Natural killer cell (primary cell): Measurements from ENCODE around the gene CNEP1R1. TPM values are rescaled to one million over a fixed set of nuclear protein-coding genes. Genes with fewer than 3 reads are reported as not detected.

Source experiments
- ATAC-seq, 3 donors: fragments of 150-1000 bp in 2 of 3; fragments of 200-7000 bp in 1 of 3; cut with Tn5 transposase; 1 replicate in 1 of 3; 2 replicates in 2 of 3; pipeline ENCODE4 v1.10.0; 2021; ENCODE audit warnings: mild to moderate bottlenecking in 2 of 3, moderate library complexity in 2 of 3
- DNase-seq, 2 donors: peaks; one replicate each; pipeline versions ENCODE4 v3.0.0 to v3.0.0-alpha.2; 2013 to 2021; ENCODE audit warnings: mixed read lengths in 1 of 2
- H3K27ac ChIP-seq: one replicate; pipeline ENCODE4 v1.5.1; 2013; ENCODE audit warnings: mild to moderate bottlenecking, low read length
- H3K27me3 ChIP-seq: one replicate; pipeline ENCODE4 v1.6.1; 2013; ENCODE audit warnings: low read length; ENCODE audit not compliant: control insufficient read depth, insufficient read depth
- H3K36me3 ChIP-seq: one replicate; pipeline ENCODE4 v1.6.1; 2013; ENCODE audit warnings: low read length; ENCODE audit not compliant: control insufficient read depth, insufficient read depth
- H3K4me1 ChIP-seq: one replicate; pipeline ENCODE4 v1.6.1; 2013; ENCODE audit warnings: low read length; ENCODE audit not compliant: control insufficient read depth, insufficient read depth
- H3K4me3 ChIP-seq: one replicate; pipeline ENCODE4 v1.5.1; 2013; ENCODE audit warnings: low read length
- H3K9me3 ChIP-seq: one replicate; pipeline ENCODE4 v1.6.1; 2013; ENCODE audit warnings: low read length; ENCODE audit not compliant: control insufficient read depth, insufficient read depth
- H3K27ac Mint-ChIP-seq, 2 donors: one replicate each; pipeline ENCODE4 v1.8.0; 2022; ENCODE audit warnings: mild to moderate bottlenecking in 2 of 2, mixed read lengths in 2 of 2, moderate library complexity in 1 of 2
- H3K27me3 Mint-ChIP-seq, 2 donors: one replicate each; pipeline ENCODE4 v1.8.0; 2022; ENCODE audit warnings: low read depth in 2 of 2, mixed read lengths in 2 of 2
- H3K36me3 Mint-ChIP-seq: one replicate; pipeline ENCODE4 v1.8.0; 2022; ENCODE audit warnings: mixed read lengths
- H3K4me1 Mint-ChIP-seq, 2 donors: one replicate each; pipeline ENCODE4 v1.8.0; 2022; ENCODE audit warnings: mixed read lengths in 2 of 2
- H3K4me3 Mint-ChIP-seq: one replicate; pipeline ENCODE4 v1.8.0; 2022; ENCODE audit warnings: mild to moderate bottlenecking, moderate library complexity, mixed read lengths
- H3K9me3 Mint-ChIP-seq, 2 donors: one replicate each; pipeline ENCODE4 v1.8.0; 2022; ENCODE audit warnings: mixed read lengths in 2 of 2
- CTCF ChIP-seq: fragments of 200-600 bp; IDR thresholded peaks from one replicate; pipeline ENCODE4 v1.8.0; 2022; ENCODE audit warnings: antibody characterized with exemption
- WGBS: methylation state at CpG from one replicate; pipeline ENCODE4 v1.1.7; 2013; ENCODE audit warnings: missing lambda C conversion rate; ENCODE audit not compliant: insufficient coverage; 5-methylcytosine and 5-hydroxymethylcytosine counted together
- intact Hi-C: fragments of 100-400 bp; cut with micrococcal nuclease; formaldehyde crosslinking; loops from one replicate; pipeline ENCODE4 v1.14.2; 2022
- total RNA-seq, 4 donors: library from RNA; stranded (reverse); fragments of 120-200 nt in 1 of 4; gene quantifications; one replicate each; pipeline versions ENCODE4 v1.2.3 to v1.2.4, GENCODE V29; 2013 to 2022

Gene CNEP1R1
- total RNA-seq, 3 donors from 2014 or later (not counting 1 experiment from before 2014, with no cell fraction given), result 34.3 to 41.6 (median 37.5) TPM

GRCh38 chr16:50006964-50007363 is 18.1 kb upstream of the CNEP1R1 start:
- intact Hi-C loops, result no loop called here
- Histone ChIP-seq H3K27me3 (no peaks in the 10 kb centered on the region), H3K4me3 (no peak overlapping the region), H3K4me1 (no peaks in the 10 kb centered on the region), H3K36me3 (no peaks in the 10 kb centered on the region), H3K27ac (no peak overlapping the region), H3K9me3 (no peaks in the 10 kb centered on the region)
- no peaks in the 10 kb centered on the region for H3K4me1 Mint-ChIP-seq
- TF ChIP-seq CTCF, result no peak
- H3K36me3 Mint-ChIP-seq, result no peaks in the 10 kb centered on the region
- peaks cover 12 to 16% of the 10 kb centered on the region in 2 donors for H3K27me3 Mint-ChIP-seq
- WGBS, result 70% methylated on average over 2 of the region's 2 CpGs
- DNase-seq (no peak), ATAC-seq (no peak)
- no peak overlapping the region for H3K27ac Mint-ChIP-seq
- H3K9me3 Mint-ChIP-seq, result no peaks in the 10 kb centered on the region
- H3K4me3 Mint-ChIP-seq, result no peak overlapping the region

GRCh38 chr16:50007744-50008143 is 17.3 kb upstream of the CNEP1R1 start:
- Mint-ChIP-seq H3K27ac (no peak overlapping the region), H3K9me3 (no peaks in the 10 kb centered on the region), H3K4me3 (no peak overlapping the region), H3K27me3 (peaks cover 10 to 14% of the 10 kb centered on the region in 2 donors), H3K36me3 (no peaks in the 10 kb centered on the region), H3K4me1 (no peaks in the 10 kb centered on the region)
- intact Hi-C loops, result no loop called here
- Histone ChIP-seq H3K4me1 (no peaks in the 10 kb centered on the region), H3K27me3 (no peaks in the 10 kb centered on the region), H3K4me3 (no peak overlapping the region), H3K9me3 (no peaks in the 10 kb centered on the region), H3K36me3 (no peaks in the 10 kb centered on the region), H3K27ac (no peak overlapping the region)
- WGBS, result 95% methylated on average over 1 of the region's 1 CpG
- DNase-seq (no peak), ATAC-seq (no peak)
- TF ChIP-seq CTCF, result no peak

- H3K36me3 ChIP-seq, result no peaks in the 10 kb centered on the region
- intact Hi-C loops, result no loop called here
- WGBS, result 83% methylated on average over 2 of the region's 2 CpGs
- no peaks in the 10 kb centered on the region for H3K4me1 Mint-ChIP-seq
- H3K9me3 ChIP-seq, result no peaks in the 10 kb centered on the region
- H3K27me3 ChIP-seq, result no peaks in the 10 kb centered on the region
- TF ChIP-seq CTCF, result no peak
- no peaks in the 10 kb centered on the region for H3K4me1 ChIP-seq
- no peak overlapping the region for H3K27ac Mint-ChIP-seq
- H3K4me3 ChIP-seq, result no peak overlapping the region
- no peak for DNase-seq
- peaks cover 0 to 9% of the 10 kb centered on the region in 2 donors for H3K27me3 Mint-ChIP-seq
- H3K27ac ChIP-seq, result no peak overlapping the region
- H3K36me3 Mint-ChIP-seq, result no peaks in the 10 kb centered on the region
- no peaks in the 10 kb centered on the region for H3K9me3 Mint-ChIP-seq
- no peak for ATAC-seq
- H3K4me3 Mint-ChIP-seq, result no peak overlapping the region
Measured at GRCh38 chr16:50010212-50010611, 14.8 kb upstream of the CNEP1R1 start.

- peaks cover 0 to 9% of the 10 kb centered on the region in 2 donors for H3K27me3 Mint-ChIP-seq
- H3K36me3 Mint-ChIP-seq, result no peaks in the 10 kb centered on the region
- 69% methylated on average over 3 of the region's 3 CpGs for WGBS
Measured at GRCh38 chr16:50011707-50012106, 13.3 kb upstream of the CNEP1R1 start.

More at GRCh38 chr16:50011707-50012106, 13.3 kb upstream of the CNEP1R1 start:
- Histone ChIP-seq H3K27me3 (no peaks in the 10 kb centered on the region), H3K27ac (no peak overlapping the region), H3K36me3 (no peaks in the 10 kb centered on the region), H3K9me3 (no peaks in the 10 kb centered on the region), H3K4me3 (no peak overlapping the region), H3K4me1 (no peaks in the 10 kb centered on the region)
- Mint-ChIP-seq H3K4me1 (no peaks in the 10 kb centered on the region), H3K27ac (no peak overlapping the region), H3K4me3 (no peak overlapping the region), H3K9me3 (no peaks in the 10 kb centered on the region)
- intact Hi-C loops, result no loop called here
- no peak for DNase-seq
- ATAC-seq, result no peak
- TF ChIP-seq CTCF, result no peak
